Stimulated activated CD8-positive, alpha-beta memory T cell treated with anti-CD3 and anti-CD28 coated beads, Interleukin-15, amount 100 ng/mL, for 4 hours (primary cell): ENCODE measurements around the gene RPL7A.

Source experiments
- DNase-seq, 2 donors: peaks; one replicate each; pipeline ENCODE4 v3.0.0-alpha.2; 2020; ENCODE audit warnings: low read depth in 2 of 2

Gene RPL7A

DNA sequence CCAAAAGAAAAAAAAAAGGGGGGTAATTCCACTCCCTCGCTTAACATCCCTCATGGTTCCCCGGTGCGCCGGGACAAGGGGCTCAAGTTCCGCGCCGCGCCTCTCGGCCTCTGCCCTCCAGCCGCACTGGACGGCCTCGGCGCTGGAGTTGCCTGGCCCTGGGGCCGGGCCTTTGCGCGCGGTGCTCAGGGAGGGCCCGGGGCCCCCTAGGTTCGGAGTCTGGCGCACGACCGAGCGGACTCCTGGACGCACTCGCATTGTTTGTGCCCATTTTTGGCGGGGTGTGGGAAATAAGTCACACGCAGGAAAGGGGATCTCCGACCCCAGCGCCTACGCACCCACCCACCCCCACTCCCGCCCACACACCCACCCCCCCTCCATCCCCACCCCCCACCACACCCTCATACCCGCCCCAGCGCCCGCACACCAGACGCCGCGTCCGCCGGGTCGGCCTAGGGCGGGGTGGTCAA lies 468 bp upstream of the RPL7A start:
- DNase-seq: no peak

DNA sequence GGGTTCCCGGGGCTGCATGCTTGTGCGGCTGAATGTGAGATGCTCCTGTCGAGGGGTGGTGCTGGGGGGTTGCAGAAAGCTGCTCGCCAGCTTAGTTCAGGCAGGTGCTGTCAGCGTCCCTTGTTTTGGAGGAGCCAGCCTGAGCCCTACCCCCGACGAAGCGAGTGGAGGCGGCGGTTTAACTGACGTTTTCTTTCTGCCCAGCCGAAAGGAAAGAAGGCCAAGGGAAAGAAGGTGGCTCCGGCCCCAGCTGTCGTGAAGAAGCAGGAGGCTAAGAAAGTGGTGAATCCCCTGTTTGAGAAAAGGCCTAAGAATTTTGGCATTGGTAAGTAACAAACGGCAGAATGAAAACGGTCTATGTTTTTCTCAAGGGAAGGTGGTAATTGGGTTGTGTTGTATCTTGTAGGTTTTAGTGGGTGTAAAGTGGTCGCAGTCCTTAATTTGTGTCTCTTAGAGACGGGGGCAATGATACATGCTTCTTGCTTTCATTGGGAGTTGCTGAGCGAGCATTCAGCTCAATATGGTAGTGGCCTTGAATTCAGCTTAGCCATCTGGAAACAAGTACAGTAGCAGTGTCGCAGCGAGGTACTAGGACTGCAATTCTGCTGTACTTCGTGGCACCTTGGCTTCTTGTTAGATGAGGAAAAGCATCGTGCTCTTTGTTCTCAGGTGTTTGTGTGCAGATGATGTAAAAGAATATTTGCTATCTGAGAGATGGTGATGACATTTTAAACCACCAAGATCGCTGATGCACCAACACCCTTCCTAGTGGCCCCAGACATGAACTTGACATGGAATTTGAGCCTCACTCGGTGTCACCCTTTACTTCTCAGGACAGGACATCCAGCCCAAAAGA lies 928 bp downstream of the RPL7A start:
- DNase-seq: no peak

DNA sequence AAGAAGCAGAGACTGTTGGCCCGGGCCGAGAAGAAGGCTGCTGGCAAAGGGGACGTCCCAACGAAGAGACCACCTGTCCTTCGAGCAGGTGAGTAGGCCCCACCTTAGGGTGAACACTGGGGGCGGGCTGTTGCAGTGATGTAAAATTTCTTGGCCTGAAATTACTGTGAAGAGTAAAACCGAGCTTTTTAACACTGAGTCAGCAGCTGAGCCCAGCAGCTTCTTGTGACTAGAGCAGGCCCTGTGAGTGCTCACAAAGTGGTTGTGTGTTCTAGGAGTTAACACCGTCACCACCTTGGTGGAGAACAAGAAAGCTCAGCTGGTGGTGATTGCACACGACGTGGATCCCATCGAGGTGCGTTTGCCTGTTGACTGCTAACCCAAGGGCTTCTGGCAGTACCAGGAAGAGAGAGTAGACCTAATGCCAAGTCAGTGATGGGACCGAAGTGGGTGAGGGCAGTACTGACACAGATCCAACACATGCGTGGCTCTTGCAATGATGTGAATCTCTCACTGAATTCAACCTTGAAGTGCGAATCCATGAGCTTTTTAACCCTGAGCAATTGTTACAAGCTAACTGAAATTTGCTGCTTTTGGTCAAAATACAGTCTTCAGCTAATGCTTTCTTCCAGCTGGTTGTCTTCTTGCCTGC lies 2.1 kb downstream of the RPL7A start:
- DNase-seq: no peak

- DNase-seq: no peak
Observed at GRCh38 chr9:133351526-133351907, 3.5 kb downstream of the RPL7A start.

DNA sequence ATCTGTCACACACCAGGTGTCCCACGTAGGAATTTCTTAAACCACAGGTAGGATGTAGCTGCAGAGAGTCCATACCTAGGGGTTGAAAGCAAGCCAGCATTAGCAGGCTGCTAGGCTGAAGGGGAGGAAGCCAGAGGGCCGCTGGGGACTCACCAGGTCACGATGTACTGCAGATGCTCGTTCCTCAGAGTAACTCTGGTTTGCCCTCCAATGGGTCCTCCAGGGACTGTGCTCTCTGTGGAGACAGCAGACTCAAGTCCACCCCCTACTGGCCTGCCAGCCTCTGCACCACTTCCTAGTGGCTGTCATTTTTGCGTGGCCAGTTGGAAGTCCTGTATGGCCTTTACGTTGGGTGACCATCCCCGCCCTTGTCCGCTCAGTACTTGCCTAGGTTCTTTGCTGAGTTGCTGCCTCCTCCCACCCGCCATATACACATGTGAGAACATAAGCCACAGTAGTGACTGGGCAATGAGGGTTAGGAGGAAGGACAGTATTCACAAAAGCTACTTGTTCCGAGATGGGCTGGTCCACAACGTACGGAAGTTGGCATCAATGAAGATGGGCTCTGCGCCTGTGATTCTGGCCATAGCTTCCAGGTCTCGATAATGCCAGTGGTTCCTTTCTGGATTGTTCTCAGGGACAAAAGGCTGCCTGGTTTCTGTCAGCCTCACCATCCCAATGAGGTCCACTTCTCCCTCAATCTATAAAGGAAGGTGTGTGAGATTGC lies 4.1 kb downstream of the RPL7A start:
- no peak for DNase-seq

DNA sequence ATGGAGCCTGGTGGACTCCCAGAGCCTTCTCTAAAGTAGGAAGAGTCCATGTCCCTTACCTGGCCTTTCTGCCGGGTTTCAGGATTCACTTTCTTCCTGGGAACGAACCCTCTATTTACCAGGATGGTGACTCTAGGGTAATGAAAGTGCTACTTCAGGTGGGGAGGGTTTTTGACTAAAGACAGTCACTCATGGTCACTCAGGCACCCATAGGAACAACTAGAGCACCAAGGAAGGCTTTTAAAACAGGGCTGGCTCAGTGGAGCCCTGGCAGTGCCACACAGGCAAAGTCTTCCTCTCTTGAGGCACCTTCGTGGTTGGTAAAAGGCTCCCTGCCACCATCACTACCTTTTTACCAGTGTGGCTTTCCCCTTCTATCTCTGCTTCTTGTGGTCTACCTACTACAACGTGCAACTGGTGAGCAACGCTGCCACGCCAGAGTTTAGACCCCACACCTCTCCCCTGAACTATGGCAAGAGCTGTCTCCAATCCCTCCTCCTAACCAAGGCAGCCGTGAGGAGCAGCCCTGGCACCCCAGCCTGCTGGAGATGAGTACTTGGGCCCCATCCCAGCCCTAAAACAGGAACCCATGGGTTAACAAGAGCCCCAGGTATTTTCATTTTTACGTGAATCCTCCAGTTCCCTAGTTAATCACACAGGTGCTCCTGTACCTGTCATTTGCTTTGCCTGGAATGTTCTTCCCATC lies 4.8 kb downstream of the RPL7A start:
- no peak for DNase-seq

- DNase-seq: no peak
Observed at GRCh38 chr9:133353548-133353947, 5.5 kb downstream of the RPL7A start.

DNA sequence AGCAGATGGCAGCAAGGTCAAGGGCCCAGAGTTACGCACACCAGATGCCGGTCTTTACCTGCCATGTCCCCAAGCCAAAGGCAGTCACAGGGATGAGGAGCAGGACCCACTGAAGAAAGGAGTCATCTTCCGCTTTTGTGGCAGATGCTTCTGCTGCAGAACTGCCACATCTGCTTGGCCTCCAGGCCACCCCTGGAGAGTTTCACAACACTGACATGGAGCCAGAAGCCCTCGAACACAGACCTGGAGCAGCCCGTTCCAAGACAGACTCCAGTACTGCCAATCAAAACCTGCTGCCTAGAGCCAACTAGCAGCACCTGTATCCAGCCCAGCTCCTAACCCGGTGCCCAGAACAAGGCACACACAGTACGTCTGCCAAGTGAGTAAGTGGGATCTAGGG lies 6.7 kb downstream of the RPL7A start:
- no peak for DNase-seq

- DNase-seq: no peak
Observed at GRCh38 chr9:133355881-133356357, 7.9 kb downstream of the RPL7A start.

GRCh38 chr9:133356391-133357091 lies 8.5 kb downstream of the RPL7A start, which contains the start of the genes SURF1 and SURF2:
Gene SURF1 (minus strand): TSS chr9:133356487. CDS start chr9:133356453, 34 bp downstream.
Gene SURF2 (plus strand): TSS chr9:133356550. CDS start chr9:133356593, 43 bp downstream.
- DNase-seq: peak; percentile 74 to 80

DNA sequence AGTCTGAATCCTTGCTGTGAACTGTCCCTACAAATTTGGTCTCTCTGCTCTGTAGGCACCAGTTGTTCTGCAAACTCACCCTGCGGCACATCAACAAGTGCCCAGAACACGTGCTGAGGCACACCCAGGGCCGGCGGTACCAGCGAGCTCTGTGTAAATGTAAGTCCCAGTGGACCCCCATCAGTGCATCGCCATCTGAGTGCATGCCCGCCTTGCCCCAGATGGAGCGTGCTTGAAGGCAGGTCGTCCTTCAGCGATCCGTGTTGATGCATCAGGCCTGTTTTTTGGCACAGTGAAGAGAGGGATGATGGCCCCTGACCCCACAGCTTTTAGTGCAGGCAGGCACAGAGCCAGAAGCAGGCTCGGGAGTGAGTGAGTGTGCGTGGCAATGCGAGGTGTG lies 9.6 kb downstream of the RPL7A start:
- DNase-seq: no peak

DNA sequence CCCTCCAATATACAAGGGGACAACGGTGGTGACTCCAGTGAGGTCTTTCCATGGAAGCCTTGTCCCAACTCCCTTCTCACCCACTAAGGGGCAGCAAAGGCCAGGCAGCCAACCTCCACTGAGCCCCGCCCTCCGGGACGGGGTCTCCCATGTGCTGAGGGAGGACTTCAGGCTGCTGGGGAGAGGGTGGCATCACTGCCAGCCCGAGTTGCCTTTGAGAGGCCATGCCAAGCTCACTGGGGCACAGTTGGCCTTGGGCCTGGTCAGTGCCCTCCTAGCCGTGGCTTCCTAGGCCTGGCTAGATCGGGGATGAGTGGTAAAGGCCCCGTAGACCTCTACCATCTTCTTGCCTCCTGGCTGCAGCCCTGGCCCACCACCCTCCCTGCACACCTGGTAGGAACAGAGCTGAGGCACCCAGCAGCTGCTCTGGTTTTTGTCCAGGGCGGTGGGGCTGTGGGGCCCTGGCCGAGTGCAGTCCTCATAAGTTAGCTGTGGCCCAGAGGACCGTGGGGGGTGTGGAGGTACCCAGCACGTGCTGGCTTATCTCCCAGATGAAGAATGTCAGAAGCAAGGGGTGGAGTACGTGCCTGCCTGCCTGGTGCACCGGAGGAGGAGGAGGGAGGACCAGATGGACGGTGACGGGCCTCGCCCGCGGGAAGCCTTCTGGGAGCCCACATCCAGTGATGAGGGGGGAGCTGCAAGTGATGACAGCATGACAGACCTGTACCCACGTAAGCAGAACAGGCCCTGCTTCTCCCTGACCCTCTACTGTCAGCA lies 11.6 kb downstream of the RPL7A start:
- DNase-seq: no peak

GRCh38 chr9:133360400-133361393 lies 12.7 kb downstream of the RPL7A start:
- DNase-seq: no peak

DNA sequence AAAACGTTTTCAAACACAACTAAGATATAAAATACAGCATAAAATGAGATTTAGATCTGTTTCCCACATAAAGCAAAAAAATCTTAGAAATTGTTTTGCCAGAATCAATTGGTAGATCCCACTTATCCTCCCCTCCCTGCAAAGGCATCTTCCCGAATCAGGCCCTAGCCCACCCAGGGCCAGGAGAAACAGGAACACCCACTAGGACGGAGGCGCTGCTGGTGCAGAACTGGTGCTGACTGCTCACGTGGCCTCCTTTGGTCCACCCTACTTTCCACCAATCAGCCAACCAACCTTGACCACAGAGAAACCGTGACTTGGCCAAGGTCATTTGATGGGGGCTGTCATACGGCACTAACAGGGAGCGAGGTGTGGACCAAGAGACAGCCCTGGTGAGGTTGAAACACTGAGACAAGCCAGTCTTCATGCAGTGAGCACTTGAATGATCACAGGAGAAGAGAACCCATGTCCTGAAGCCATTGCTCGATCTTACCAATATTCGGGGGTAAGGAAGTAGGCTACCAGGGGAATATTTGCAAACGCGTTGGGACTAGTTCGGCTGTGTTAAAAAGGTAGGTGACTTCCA lies 13.6 kb downstream of the RPL7A start:
- no peak for DNase-seq

GRCh38 chr9:133362359-133363044 lies 14.5 kb downstream of the RPL7A start:
- DNase-seq: no peak

GRCh38 chr9:133366435-133366834 lies 18.4 kb downstream of the RPL7A start:
- no peak for DNase-seq

DNA sequence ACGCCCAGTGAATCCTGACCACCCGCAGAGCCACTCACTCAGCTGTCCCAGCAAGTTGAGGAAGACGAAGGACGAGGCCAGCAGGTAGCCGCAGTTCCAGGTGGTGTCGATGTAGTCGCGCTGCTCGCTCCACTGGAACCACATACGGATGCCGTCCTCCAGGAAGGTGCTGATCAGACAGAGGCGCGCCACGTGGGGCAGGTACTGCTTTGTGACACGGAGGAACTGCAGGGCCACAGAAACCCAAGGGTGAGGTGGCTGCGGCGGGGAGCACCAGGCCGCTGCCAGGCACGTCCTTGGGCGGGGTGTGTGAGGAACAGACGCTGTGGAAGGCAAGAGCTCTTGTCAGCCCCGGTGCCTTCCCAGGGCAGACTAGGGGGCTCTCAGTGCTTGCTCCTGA lies 19.2 kb downstream of the RPL7A start:
- no peak for DNase-seq

DNA sequence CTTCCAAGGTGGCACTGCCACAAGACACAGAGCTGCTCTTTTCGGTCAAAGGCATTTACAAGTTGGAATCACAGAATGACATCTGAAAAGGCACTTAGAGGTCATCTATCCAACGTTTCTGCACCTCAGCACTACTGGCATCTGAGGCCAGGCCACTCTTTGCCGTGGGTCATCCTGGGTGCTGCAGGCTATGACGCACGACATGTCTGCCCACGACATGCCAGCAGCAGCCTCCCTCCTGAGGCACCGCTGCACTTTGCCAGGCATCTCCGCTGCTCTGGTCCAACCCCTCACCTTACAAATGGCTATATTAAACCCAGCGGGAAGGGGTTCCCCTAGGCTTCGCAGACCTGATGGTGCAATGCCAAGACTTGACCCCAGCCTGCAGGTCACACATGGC lies 19.8 kb downstream of the RPL7A start:
- no peak for DNase-seq
